HG02759 (cell line): ENCODE measurements around the gene ZNF575.
"Not testable (repeated sequence)": the region's sequence is repeated elsewhere in the genome, so short reads cannot be mapped to it uniquely, and the experiment has no call there.

Experiments
- ATAC-seq: cut with Tn5 transposase; IDR thresholded peaks from one replicate; pipeline ENCODE4 v1.9.1; 2021; ENCODE audit warnings: mild to moderate bottlenecking, moderate library complexity; ENCODE audit not compliant: unreplicated experiment

The ZNF575 gene

DNA sequence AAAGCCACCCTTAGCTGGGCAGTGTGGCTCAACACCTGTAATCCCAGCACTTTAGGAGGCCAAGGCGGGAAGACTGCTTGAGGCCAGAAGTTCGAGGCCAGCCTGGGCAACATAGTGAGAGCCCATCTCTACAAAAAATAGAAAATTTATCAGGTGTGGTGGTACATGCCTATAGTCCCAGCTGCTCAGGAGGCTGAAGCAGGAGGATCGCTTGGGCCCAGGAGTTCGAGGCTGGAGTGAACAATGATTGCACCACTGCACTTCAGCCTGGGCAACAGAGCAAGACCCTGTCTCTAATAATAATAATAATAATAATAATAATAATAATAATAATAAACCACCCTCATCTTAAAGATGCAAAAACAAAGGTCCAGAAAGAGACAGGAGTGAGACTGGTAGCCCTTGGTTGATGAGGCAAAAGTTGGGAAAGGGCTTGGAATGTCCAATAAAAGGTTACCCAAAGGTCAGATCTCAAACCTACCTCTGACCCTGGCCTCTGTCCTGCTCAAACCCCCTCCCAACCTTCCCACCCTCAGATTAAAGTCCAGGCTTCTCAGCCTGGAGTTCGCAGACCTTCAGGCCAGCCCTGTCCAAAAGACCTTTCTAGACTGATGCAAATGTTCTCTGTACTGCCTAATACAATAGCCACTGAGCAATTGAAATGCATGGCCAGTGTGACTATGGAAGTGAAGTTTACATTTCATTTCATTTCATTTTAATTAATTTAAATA, 9.1 kb downstream of the ZNF575 start:
- ATAC-seq = no peak

DNA sequence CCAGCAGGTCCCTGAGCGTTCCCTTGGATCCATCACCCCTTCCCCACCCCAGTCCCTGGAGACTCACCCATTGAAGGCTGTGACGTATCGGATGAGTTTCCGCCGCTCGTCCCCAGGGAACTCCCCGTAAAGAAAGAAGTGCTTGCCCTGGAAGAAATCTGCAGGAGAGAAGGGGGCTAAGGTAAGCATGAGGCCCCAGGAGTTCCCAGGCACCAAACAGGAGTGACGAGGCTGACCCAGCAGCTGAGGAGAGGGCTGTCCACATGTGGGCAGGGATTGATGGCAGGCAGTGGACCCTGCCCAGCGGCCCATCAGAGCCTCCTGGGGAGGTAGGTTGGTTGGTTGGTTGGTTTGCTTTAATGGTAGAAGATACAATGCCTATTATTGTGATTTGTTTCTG, 11.1 kb downstream of the ZNF575 start:
- no peak for ATAC-seq

DNA sequence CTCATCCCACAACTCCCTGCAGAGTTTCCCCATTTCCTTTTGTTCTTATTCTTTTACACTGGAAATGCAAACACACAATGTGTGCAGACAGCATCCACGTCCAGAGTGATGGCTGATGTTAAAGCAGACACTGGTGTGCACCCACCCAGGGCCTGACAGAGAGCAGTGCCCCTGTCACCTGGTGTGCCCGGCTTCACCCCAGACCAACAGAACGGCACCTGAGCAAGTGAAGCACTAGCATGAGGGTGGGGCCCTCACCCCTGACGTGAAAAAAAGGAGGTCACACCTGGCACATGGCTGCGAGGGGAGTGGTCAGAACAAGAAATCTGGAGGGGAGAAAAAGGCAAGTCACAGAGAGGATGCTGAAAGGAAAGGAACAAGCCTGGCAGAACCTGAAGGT, 12.3 kb downstream of the ZNF575 start:
- no peak for ATAC-seq

DNA sequence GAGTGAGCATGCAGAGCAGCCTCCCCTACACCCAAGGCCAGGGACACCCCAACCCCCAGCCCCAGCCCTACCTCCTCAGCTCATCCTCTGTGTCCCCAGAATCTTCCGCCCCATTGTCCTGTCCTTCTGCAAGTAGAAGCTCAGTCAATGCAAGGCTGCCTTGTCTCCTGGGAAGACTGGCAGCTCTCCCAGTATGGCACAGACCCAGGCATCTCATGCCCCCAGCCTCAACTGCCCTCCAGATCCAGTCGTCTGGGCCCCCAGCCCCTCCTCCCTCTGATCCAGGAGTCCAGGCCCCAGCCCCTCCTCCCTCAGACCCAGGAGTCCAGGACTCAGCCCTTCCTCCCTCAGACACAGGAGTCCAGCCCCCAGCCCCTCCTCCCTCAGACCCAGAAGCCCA, 13.0 kb downstream of the ZNF575 start:
- no peak for ATAC-seq

DNA sequence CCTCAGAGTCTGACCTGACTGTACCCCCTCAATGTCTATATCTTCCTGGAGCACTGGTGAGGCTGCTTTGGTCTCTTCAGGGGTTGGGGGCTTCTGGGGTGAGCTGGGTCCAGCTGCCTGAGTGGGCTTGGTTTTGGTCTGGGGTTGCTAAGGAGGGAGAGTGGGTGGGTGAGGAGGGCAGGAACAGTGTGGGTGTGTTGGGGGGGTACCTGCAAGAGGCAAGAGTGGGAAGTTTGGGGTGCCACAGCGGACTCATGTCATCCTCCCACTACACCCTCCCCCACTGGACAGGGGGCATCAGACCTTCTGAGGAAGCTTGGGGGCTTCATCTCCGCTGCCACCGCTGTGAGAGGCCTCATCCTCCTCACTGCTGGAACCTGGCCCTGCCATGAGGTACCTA, 13.6 kb downstream of the ZNF575 start:
- ATAC-seq = no peak

DNA sequence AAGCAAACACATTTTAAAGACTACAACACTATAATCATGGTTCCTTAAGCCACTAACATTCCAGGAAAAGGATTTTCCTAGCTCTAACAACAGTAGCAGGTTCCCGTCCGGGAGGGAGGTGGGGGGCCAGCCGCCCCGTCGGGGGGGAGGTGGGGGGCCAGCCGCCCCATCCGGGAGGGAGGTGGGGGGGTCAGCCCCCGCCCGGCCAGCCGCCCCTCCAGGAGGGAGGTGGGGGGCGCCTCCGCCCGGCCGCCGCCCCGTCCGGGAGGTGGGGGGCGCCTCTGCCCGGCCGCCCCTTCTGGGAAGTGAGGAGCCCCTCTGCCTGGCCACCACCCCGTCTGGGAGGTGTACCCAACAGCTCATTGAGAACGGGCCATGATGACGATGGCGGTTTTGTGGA, 14.9 kb downstream of the ZNF575 start:
- not testable (repeated sequence) for ATAC-seq

DNA sequence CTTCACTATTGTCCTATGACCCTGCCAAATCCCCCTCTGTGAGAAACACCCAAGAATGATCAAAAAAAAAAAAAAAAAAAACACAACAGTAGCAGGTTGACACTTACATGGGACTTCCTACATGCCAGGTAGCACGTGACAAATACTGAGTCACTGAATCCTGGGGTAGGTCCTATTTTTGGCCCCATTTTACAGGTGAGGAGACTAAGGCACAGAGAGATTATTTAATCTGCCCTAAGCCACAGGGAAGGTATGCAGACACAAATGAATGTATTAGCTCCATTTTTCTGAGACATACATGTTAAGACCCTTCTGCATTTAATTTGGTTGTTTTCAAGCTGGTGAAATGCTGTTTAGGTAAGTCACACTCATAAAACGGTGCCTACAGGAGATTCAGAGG, 15.7 kb downstream of the ZNF575 start:
- no peak for ATAC-seq

DNA sequence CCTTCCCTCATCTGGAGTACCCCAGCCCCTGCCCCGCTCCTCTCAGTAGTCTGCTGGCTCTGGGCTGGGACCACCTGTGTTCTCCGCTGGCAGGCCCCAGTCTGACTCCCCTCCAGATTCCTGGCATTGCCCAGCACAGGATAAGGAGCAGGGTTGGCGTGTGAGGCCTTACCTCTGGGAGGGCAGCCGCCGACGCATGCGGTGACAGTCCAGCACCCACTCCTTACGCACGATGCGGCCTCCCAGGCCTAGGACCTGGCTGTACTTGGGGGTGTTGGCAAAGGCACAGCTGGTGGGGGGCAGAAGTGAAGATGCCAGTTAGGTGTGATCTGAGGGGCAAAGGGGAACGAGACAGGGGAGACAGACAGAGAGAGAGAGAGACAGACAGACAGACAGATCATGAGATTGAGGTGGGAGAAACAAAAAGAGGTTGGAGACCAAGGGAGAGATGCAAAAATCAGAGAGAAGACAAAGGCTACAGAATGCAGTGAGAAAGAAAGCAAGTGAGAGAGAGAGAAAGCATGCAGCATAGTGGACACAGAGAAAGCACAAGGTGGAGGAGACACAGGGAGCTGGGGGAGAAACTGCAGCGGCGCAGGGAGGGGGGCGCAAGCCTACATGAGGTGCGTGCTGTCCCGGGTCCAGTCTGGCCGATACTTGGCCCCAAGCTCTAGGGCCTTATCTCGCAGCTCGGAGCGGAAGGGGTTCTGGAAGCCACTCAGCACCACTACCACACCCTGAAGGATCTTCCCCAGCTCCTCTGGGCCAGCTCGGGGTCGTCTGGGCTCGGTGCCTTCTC, 18.6 kb downstream of the ZNF575 start:
- ATAC-seq = no peak

DNA sequence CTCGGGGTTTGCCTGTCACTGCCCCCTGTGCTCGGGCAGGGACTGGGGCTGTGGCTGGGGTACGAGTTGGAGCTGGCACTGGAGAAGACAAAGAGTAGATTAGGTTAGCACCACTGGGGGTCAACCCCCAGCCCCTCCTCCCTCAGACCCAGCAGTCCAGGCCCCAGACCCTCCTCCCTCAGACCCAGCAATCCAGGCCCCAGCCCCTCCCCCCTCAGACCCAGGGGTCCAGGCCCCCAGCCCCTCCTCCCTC, 19.1 kb downstream of the ZNF575 start:
- no peak for ATAC-seq

DNA sequence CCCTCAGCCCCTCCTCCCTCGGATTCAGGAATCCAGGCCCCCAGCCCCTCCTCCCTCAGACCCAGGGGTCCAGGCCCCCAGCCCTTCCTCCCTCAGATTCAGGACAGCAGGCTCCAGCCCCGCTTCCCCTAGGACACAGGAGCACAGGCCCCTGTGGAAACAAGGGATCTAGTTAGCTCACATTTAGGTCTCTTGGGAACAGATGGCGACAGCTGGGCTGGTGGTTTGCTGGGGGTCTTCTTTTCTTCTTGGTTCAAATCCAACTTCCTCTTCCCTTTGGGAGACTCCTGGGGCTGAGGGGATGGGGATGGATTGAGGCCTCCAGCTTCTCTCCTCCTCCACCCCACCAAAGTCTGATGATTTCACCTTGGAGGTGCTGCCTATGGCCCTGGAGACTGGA, 19.6 kb downstream of the ZNF575 start:
- no peak for ATAC-seq

DNA sequence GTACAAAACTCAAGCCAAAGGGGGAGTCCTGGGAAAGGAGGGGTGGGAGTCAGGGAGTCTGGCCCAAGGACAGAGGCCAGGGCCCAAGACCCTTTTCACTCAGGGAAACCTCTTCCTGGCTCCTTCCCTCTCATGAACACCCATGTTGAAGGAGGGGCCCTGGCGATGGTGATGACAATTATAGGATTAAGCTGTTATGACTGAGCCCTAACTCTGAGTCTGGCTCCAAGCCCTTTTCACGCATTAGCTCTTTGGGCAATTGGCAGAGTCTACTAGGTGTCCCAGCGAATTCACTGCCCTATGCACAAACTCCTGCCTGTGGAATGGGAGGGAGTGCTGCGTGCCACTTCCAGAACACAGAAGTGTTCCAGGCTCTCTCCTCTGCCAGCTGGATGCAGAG, 20.7 kb downstream of the ZNF575 start:
- ATAC-seq = no peak

DNA sequence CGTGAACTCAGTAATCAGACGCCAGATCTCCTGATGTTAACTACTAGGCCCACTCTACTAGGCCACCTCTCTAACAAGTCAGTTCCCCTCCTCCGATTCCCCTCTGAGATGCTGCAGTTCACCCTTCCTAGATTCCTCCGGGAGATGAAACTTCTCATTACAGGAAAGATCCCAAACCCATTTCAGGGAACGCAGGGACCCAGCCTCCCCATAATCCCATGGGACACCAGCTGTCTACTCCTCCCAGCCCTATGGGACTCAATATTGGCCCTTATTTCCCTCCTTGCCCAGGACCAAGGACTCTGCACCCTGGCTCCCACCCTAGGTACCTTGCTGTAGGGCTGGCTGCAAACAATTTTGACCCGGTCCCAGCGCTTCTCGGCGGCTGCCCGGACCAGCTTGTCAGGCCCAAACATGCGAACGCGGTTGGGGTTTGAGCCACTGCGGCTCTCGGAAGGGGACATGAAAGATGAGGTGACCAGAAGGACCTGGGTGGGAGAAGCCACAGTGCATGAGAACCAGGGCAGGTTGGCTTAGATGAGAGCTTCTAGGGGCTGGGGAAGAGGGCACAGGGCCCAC, 21.4 kb downstream of the ZNF575 start:
- ATAC-seq = no peak

DNA sequence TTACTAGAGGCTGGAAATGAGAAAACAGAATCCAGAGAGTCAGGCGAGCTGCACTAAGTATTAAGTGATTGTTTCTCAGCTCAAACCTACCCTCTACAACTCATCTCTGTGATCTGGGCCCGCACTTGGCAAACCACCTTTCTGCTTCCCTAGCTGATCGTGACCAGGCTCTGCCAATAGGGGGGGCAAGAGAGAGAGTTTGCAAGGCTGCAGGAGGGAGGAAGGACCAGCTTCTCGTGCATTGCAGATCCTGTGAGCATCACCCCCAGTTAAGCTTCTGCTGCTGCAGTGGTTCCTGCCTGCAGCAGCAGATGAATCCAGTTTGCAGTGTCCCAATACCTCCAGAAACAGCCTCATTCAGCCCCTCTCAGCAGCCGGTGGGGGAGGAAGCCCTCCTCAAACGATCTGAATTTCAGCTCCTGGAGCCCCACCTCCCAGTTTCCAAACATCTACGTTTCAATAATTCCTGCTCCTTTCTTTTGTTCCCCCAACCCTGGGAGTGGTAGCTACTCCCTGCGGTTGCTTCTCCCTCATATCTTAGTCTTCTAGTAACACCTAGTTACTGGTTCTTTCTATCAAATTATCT, 22.3 kb downstream of the ZNF575 start:
- no peak for ATAC-seq

DNA sequence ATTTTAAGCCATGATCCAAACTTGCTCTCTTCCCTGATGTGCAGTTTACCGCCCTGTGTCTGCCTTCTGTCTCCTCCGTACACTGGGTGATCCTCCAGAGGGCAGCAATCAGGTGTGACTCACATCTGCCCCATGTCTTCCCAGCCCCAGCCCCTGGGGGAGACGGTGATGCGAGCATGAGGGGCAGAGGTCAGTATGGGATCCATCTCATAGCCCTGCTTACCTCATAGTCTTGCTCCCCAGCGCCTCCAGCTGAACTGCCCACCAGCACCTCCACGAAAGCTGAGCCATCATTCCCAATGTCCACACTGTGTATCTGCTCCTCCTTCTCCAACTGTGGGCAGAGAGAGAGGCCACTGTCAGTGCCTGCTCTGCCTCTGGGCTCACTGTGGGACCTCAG, 27.7 kb downstream of the ZNF575 start:
- no peak for ATAC-seq

DNA sequence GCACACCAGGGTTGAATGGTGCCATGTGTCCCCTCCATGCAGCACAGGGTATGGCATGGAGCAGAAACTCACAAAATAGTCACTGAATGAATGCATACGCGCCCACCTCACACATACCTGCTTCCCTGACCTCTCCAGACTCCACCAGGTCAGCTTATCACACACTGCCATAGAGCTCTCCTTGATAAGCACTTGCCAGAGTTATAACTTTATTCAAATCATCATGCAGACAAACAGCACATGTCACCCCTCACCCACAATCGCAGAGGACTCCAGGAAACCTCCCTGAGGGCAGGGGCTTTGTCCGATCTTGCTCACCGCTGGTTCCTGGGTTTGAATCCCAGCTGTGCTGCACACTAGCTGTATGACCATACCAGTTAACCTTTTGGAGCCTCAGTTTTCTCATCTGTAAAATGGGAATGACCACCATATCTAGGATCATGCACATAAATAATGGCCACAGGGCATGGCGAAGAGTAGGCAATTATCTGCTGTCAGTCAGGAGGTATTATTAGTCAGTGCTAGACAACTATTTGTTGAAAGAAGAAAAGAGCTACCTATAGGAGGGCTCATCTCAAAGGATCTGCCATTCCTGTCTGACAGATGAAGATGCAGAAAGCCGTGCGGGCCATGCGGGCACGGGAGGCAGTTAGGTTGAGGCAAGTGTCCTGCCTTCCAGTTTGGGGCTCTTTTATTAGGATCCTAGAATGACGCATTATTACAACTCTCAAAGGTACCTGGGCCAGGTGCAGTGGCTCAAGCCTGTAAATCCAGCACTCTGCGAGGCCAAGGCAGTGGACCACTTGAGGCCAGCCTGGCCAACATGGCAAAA, 28.4 kb downstream of the ZNF575 start:
- ATAC-seq = no peak

DNA sequence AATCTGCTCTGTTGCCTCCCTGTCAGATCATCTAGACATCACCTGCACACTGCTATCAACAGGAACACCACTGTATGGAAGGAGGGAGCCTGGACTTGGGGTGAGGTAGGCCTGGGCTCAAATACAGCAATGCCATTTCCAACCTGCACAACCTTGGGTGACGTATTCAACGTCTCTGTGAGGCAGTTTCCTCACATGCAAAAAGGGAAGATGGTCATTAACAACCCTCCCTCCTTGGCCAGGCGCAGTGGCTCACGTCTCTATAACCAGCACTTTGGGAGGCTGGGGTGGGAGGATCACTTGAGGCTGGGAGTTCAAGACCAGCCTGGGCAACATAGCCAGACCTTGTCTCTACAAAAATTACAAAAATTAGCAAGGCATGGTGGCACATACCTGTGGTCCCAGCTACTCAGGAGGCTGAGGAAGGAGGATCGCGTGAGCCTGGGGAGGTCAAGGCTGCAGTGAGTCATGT, 29.3 kb downstream of the ZNF575 start:
- ATAC-seq = no peak

DNA sequence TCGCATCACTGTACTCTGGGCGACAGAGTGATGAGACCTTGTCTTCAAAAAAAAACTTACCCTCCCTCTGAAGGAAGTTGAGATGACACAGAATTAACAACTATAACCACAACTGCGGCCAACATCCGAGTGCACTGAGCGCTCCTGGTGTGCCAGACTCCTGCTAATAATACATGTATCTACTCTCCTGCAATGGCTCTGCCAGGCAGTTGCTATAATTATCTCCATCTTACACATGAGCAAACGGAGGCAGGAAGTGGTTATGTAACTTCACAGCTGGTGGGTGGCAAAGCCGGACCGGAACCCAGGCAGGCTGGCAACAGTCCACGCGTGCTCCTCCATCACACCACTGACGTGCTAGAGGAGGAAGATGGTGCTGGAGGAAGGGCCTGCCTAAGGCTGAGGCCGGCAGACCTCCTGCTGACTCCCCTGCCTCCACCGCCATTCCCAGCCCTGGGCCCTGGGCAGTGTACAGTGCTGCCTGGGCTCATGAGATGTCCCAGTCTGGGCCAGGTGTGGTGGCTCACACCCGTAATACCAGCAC, 29.8 kb downstream of the ZNF575 start:
- ATAC-seq = peak; percentile 85

DNA sequence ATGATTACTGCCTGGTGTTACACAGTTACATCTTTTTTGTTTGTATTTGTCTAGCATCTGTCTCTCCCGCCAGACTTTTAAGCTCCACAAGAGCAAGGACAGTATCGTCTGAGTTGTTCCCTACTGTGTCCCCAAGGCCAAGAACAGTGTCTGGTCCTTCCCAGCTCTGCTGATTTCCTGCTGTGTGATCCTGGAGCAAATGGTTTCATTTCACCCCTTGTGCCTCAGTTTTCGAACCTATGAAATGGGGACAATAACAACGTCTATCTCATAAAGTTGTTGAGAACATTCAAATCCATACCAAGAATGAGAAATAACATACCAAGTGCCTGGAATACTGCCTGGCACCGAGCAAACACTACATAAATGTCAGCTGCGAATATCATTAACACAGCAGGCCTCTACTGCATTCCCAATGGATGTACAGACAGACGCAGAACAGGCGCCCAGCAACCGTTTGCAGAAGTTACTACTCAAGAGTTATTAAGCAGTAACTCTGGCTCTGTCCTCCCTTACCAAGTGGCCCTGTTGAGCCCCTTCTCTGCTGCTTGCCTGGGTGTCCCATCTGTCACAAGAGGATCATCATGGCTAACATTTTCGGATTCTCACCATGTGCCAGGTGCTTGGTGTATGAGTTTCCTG, 30.9 kb downstream of the ZNF575 start:
- ATAC-seq = no peak

DNA sequence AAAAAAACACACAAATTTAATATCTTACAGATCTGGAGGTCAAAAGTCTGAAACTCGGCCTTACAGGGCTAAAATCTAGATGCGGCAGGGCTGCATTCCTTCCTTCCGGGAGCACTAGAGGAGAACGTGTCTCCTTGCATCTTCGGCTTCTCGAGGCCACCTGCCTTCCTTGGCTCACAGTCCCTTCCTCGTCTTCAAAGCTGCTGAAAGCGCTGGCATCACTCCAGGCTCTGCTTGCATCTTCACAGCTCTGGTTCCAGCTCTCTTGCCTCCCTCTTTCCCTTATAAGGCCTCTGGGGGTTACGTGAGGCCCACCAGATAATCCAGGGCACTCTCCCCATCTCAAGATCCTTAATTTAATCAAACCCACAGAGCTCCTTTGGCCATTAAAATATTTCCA, 31.8 kb downstream of the ZNF575 start:
- no peak for ATAC-seq

DNA sequence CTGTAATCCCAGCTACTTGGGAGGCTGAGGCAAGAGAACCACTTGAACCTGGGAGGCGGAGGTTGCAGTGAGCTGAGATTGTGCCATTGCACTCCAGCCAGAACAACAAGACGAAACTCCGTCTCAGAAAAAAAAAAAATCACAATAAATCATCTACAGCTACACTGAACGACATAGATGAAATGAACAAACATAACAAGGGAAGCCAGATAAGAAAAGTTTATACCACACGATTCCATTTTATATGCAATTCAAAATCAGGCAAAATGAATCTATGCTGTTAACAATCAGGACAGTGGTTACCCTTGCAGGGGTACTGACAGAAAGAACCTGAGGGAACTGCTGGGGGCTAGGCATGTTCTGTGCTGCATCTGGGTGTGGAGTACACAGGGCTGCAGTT, 36.7 kb downstream of the ZNF575 start:
- no peak for ATAC-seq
